HepG2 (cell line): ENCODE data around the gene MIF4GD. TPM values are rescaled to one million over a fixed set of nuclear protein-coding genes. Genes with fewer than 3 reads are reported as not detected.
A peak's percentile ranks its signal among the peaks of the same experiment; 100 is the strongest.

Experiments used
- BCLAF1 ChIP-seq: fragments of 450-650 bp; IDR thresholded peaks from 2 replicates; pipeline ENCODE4 v1.6.1; 2017; ENCODE audit warnings: mild to moderate bottlenecking
- HMGXB3 ChIP-seq: sonication (generic); formaldehyde crosslinking; IDR thresholded peaks from 2 replicates; pipeline ENCODE4 v1.4.0; 2020; ENCODE audit warnings: missing genetic modification reagents, borderline replicate concordance
- HNRNPLL ChIP-seq: fragments of 200-400 bp; formaldehyde crosslinking; IDR thresholded peaks from 2 replicates; pipeline ENCODE4 v1.6.1; 2017; ENCODE audit warnings: mild to moderate bottlenecking, low read depth, low read length; ENCODE audit not compliant: poor library complexity, severe bottlenecking
- MED1 ChIP-seq: sonication (generic); formaldehyde crosslinking; IDR thresholded peaks from 2 replicates; pipeline ENCODE4 v1.4.0; 2020; ENCODE audit warnings: missing genetic modification reagents
- MIER2 ChIP-seq: IDR thresholded peaks from 2 replicates; pipeline ENCODE4 v1.6.1; 2016; ENCODE audit warnings: missing biosample characterization, missing genetic modification reagents
- NPAS2 ChIP-seq: sonication (generic); formaldehyde crosslinking; IDR thresholded peaks from 2 replicates; pipeline ENCODE4 v1.8.0; 2022; ENCODE audit warnings: mild to moderate bottlenecking, missing genetic modification reagents, borderline replicate concordance
- NRL ChIP-seq: sonication (generic); formaldehyde crosslinking; IDR thresholded peaks from 2 replicates; pipeline ENCODE4 v1.5.0; 2020; ENCODE audit warnings: missing genetic modification reagents, mild to moderate bottlenecking, moderate library complexity, borderline replicate concordance
- PAX8 ChIP-seq: sonication (generic); formaldehyde crosslinking; IDR thresholded peaks from 2 replicates; pipeline ENCODE4 v1.8.0; 2022; ENCODE audit warnings: mild to moderate bottlenecking, missing genetic modification reagents, borderline replicate concordance
- RORA ChIP-seq: sonication (generic); formaldehyde crosslinking; IDR thresholded peaks from 2 replicates; pipeline ENCODE4 v1.5.0; 2020; ENCODE audit warnings: mild to moderate bottlenecking, missing genetic modification reagents, moderate library complexity
- ZBTB21 ChIP-seq: sonication (generic); formaldehyde crosslinking; IDR thresholded peaks from 2 replicates; pipeline ENCODE4 v1.4.0; 2020; ENCODE audit warnings: missing genetic modification reagents
- ZBTB25 ChIP-seq: IDR thresholded peaks from 2 replicates; pipeline ENCODE4 v1.6.1; 2018; ENCODE audit warnings: missing genetic modification reagents
- ZC3H4 ChIP-seq: sonication (generic); formaldehyde crosslinking; IDR thresholded peaks from 2 replicates; pipeline ENCODE4 v1.4.0; 2020; ENCODE audit warnings: missing genetic modification reagents, borderline replicate concordance
- ZFP37 ChIP-seq: sonication (generic); formaldehyde crosslinking; IDR thresholded peaks from 2 replicates; pipeline ENCODE4 v1.4.0; 2020; ENCODE audit warnings: missing genetic modification reagents, borderline replicate concordance
- ZNF12 ChIP-seq: sonication (generic); formaldehyde crosslinking; IDR thresholded peaks from 2 replicates; pipeline ENCODE4 v1.5.0; 2020; ENCODE audit warnings: missing genetic modification reagents
- ZNF121 ChIP-seq: sonication (generic); formaldehyde crosslinking; IDR thresholded peaks from 2 replicates; pipeline ENCODE4 v1.5.0; 2020; ENCODE audit warnings: mild to moderate bottlenecking, missing genetic modification reagents
- ZNF17 ChIP-seq: sonication (generic); formaldehyde crosslinking; IDR thresholded peaks from 2 replicates; pipeline ENCODE4 v1.5.0; 2020; ENCODE audit warnings: mild to moderate bottlenecking, missing genetic modification reagents
- ZNF260 ChIP-seq: sonication (generic); formaldehyde crosslinking; IDR thresholded peaks from 2 replicates; pipeline ENCODE4 v1.4.0; 2020; ENCODE audit warnings: missing genetic modification reagents, low read depth, mild to moderate bottlenecking, borderline replicate concordance
- ZNF558 ChIP-seq: sonication (generic); formaldehyde crosslinking; IDR thresholded peaks from 2 replicates; pipeline ENCODE4 v1.9.0; 2022; ENCODE audit warnings: mild to moderate bottlenecking, missing genetic modification reagents, borderline replicate concordance
- ZNF776 ChIP-seq: sonication (generic); formaldehyde crosslinking; IDR thresholded peaks from 2 replicates; pipeline ENCODE4 v1.4.0; 2020; ENCODE audit warnings: mild to moderate bottlenecking, missing genetic modification reagents
- polyA plus RNA-seq, 8 experiments: library from polyadenylated mRNA; depleted of rRNA in 3 of 8; stranded (reverse) in 7 of 8; unstranded in 1 of 8; fragments of >200 nt; fragmentation: Illumina TruSeq in 4 of 8; extraction: Trizol in 4 of 8; gene quantifications; 2 replicates each; pipeline versions ENCODE4 v1.2.1 to v1.2.3, GENCODE V29; 2011 to 2016; ENCODE audit warnings: low read depth in 4 of 8, missing spikeins in 1 of 8, mixed read lengths in 1 of 8; ENCODE audit not compliant: insufficient read depth in 1 of 8
- total RNA-seq, 5 experiments: library from RNA; depleted of rRNA; stranded (reverse); fragments of >200 nt; fragmentation: Illumina TruSeq; extraction: Trizol; gene quantifications; 2 replicates each; pipeline ENCODE4 v1.2.3, GENCODE V29; 2016; ENCODE audit warnings: low read depth in 1 of 5
- TF ChIP-seq, protein P1 (sequence below): sonication (generic); formaldehyde crosslinking; IDR thresholded peaks from 2 replicates; pipeline ENCODE4 v1.4.0; 2020; ENCODE audit warnings: low read depth, mild to moderate bottlenecking, missing genetic modification reagents

The MIF4GD gene
- total and polyA plus RNA-seq, 2 of the 13 experiments (the other 11 are each of a cell fraction or from before 2014, with no cell fraction given) = 14.0 to 28.0 TPM

- TF ChIP-seq BCLAF1 = no peak
- TF ChIP-seq ZBTB25 (CRISPR knock-in tag) = no peak
- peak; percentile 80; the same call in 1 of the 2 replicates for TF ChIP-seq ZNF558 (CRISPR knock-in tag)
- TF ChIP-seq HMGXB3 = no peak
- TF ChIP-seq ZNF121 = 0 out of 2 replicates have a peak, but pooled peaks have one; percentile 18
- peak; percentile 44 for TF ChIP-seq MED1
- 0 out of 2 replicates have a peak, but pooled peaks have one; percentile 20 for TF ChIP-seq MIER2 (CRISPR knock-in tag)
- no peak for TF ChIP-seq RORA (CRISPR knock-in tag)
- no peak for TF ChIP-seq ZNF17
- 0 out of 2 replicates have a peak, but pooled peaks have one; percentile 42 for TF ChIP-seq NRL (CRISPR knock-in tag)
- no peak for TF ChIP-seq PAX8
- TF ChIP-seq ZNF260 = no peak
- TF ChIP-seq, protein P1, sequence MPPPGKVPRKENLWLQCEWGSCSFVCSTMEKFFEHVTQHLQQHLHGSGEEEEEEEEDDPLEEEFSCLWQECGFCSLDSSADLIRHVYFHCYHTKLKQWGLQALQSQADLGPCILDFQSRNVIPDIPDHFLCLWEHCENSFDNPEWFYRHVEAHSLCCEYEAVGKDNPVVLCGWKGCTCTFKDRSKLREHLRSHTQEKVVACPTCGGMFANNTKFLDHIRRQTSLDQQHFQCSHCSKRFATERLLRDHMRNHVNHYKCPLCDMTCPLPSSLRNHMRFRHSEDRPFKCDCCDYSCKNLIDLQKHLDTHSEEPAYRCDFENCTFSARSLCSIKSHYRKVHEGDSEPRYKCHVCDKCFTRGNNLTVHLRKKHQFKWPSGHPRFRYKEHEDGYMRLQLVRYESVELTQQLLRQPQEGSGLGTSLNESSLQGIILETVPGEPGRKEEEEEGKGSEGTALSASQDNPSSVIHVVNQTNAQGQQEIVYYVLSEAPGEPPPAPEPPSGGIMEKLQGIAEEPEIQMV = no peak; the same call in 1 of the 2 replicates
- TF ChIP-seq ZC3H4 (CRISPR knock-in tag) = peak; percentile 41; the same call in 1 of the 2 replicates
- TF ChIP-seq NPAS2 = no peak
- TF ChIP-seq ZNF12 = no peak
- peak; percentile 99 for TF ChIP-seq ZNF776 (CRISPR knock-in tag)
- peak; percentile 71 for TF ChIP-seq HNRNPLL
- TF ChIP-seq ZBTB21 (CRISPR knock-in tag) = no peak
- TF ChIP-seq ZFP37 (CRISPR knock-in tag) = no peak
These were observed 363 bp upstream of the MIF4GD start (continued) for GRCh38 chr17:75271233-75271954.
